Umbilical cord (tissue), 2 donors: ENCODE measurements around the gene SPIRE2. TPM values are rescaled to one million over a fixed set of nuclear protein-coding genes. Genes with fewer than 3 reads are reported as not detected.

ENCODE experiments used
- DNase-seq: peaks from one replicate; pipeline ENCODE4 v3.0.0-alpha.2; 2015; ENCODE audit warnings: low spot score
- total RNA-seq: library from RNA; depleted of rRNA; stranded (reverse); fragments of >200 nt; gene quantifications from one replicate; pipeline ENCODE4 v1.2.3, GENCODE V29; 2014; ENCODE audit warnings: low replicate concordance; ENCODE audit not compliant: insufficient read depth

SPIRE2 gene
- total RNA-seq, 1 donor from 2014 or later: 2.2 TPM

GRCh38 chr16:89837014-89837546, 8.8 kb downstream of the SPIRE2 start:
- no peak for DNase-seq

GRCh38 chr16:89841275-89841674, 13.0 kb downstream of the SPIRE2 start:
- no peak for DNase-seq

- DNase-seq: peak; percentile 34
Measured at GRCh38 chr16:89842471-89843408, 14.5 kb downstream of the SPIRE2 start.

- no peak for DNase-seq
Measured at GRCh38 chr16:89843409-89844350, 15.4 kb downstream of the SPIRE2 start.

- no peak for DNase-seq
Measured at GRCh38 chr16:89844739-89845339, 16.6 kb downstream of the SPIRE2 start.

GRCh38 chr16:89845417-89845816, 17.1 kb downstream of the SPIRE2 start:
- DNase-seq: no peak

- DNase-seq: no peak
Measured at GRCh38 chr16:89847051-89847939, 19.0 kb downstream of the SPIRE2 start.

- no peak for DNase-seq
Measured at GRCh38 chr16:89847940-89848297, 19.6 kb downstream of the SPIRE2 start.

- no peak for DNase-seq
Measured at GRCh38 chr16:89848974-89849373, 20.7 kb downstream of the SPIRE2 start.

GRCh38 chr16:89853306-89853993, 25.2 kb downstream of the SPIRE2 start:
- DNase-seq: no peak

- no peak for DNase-seq
Measured at GRCh38 chr16:89855301-89855945, 27.1 kb downstream of the SPIRE2 start.

GRCh38 chr16:89855986-89856385, 27.7 kb downstream of the SPIRE2 start:
- no peak for DNase-seq

- no peak for DNase-seq
Measured at GRCh38 chr16:89858973-89859614, 30.8 kb downstream of the SPIRE2 start.

- DNase-seq: no peak
Measured at GRCh38 chr16:89859615-89860007, 31.3 kb downstream of the SPIRE2 start.

GRCh38 chr16:89860747-89861304, 32.6 kb downstream of the SPIRE2 start:
- DNase-seq: peak; percentile 27

- DNase-seq: no peak
Measured at GRCh38 chr16:89861648-89862047, 33.4 kb downstream of the SPIRE2 start.

GRCh38 chr16:89862732-89863131, 34.5 kb downstream of the SPIRE2 start:
- no peak for DNase-seq

- peak; percentile 33 for DNase-seq
Measured at GRCh38 chr16:89863741-89864526, 35.7 kb downstream of the SPIRE2 start.
